Body of pancreas (tissue), 4 donors: ENCODE results near the gene CNIH2. TPM values are rescaled to one million over a fixed set of nuclear protein-coding genes. Genes with fewer than 3 reads are reported as not detected.
A peak's percentile ranks its signal among the peaks of the same experiment; 100 is the strongest.
"Not testable (repeated sequence)": the region's sequence is repeated elsewhere in the genome, so short reads cannot be mapped to it uniquely, and the experiment has no call there.

Experiments used
- ATAC-seq: fragments of 150-250 bp; one replicate; pipeline ENCODE4 v1.9.1; 2016
- DNase-seq, 4 donors: peaks; one replicate each; pipeline ENCODE4 v3.0.0-alpha.2; 2019
- H3K27ac ChIP-seq, 4 donors: fragments of 200-600 bp; sonication (generic); 1 replicate in 3 of 4; 2 replicates in 1 of 4; pipeline versions ENCODE4 v1.5.1 to v1.6.1; 2016 to 2019; ENCODE audit warnings: mild to moderate bottlenecking in 1 of 4, mixed read lengths in 1 of 4, moderate library complexity in 1 of 4
- H3K27me3 ChIP-seq, 2 donors: fragments of 200-600 bp; sonication (generic); one replicate each; pipeline ENCODE4 v1.6.0; 2016; ENCODE audit warnings: mild to moderate bottlenecking in 1 of 2
- H3K36me3 ChIP-seq, 2 donors: fragments of 200-600 bp; sonication (generic); replicated peaks in 1 of 2; 2 replicates each; pipeline ENCODE4 v1.5.1; 2016; ENCODE audit warnings: low read depth in 2 of 2; ENCODE audit not compliant: insufficient read depth in 1 of 2
- H3K4me1 ChIP-seq: fragments of 200-600 bp; sonication (generic); one replicate; pipeline ENCODE4 v1.6.0; 2016
- H3K4me3 ChIP-seq, 2 donors: fragments of 200-600 bp; sonication (generic); 1 replicate in 1 of 2; 2 replicates in 1 of 2; pipeline ENCODE4 v1.5.1; 2016 to 2019
- H3K9me3 ChIP-seq, 3 donors: fragments of 200-600 bp; sonication (generic); 1 replicate in 2 of 3; 2 replicates in 1 of 3; pipeline ENCODE4 v1.5.1; 2016
- POLR2A ChIP-seq, 3 donors: fragments of 450-650 bp; IDR thresholded peaks; one replicate each; pipeline ENCODE4 v1.6.1; 2016; ENCODE audit warnings: antibody characterized with exemption in 3 of 3, mild to moderate bottlenecking in 2 of 3
- WGBS, 2 donors: methylation state at CpG; one replicate each; pipeline ENCODE4 v1.1.5; 2017; 5-methylcytosine and 5-hydroxymethylcytosine counted together
- intact Hi-C: fragments of 100-400 bp; cut with DNase I; formaldehyde crosslinking; loops from one replicate; pipeline ENCODE4 v1.15.1; 2023
- total RNA-seq, 2 donors: library from RNA; depleted of rRNA; stranded (reverse); fragments of >200 nt; gene quantifications; one replicate each; pipeline ENCODE4 v1.1.0, GENCODE V29; 2016
- TF ChIP-seq, protein P1 (sequence below), 7 experiments: fragments of 450-650 bp in 4 of 7; fragments of 200-600 bp in 3 of 7; sonication (generic) in 3 of 7; IDR thresholded peaks; one replicate each; pipeline ENCODE4 v1.5.1; 2016 to 2019; ENCODE audit warnings: antibody characterized with exemption in 7 of 7

The CNIH2 gene
- total RNA-seq, 2 donors from 2014 or later, result 3.6 to 4.6 TPM

- no peak overlapping the region for H3K27ac ChIP-seq
- no peaks in the 10 kb centered on the region for H3K27me3 ChIP-seq
- WGBS, 2 donors, result 78% methylated on average over 7 of the region's 7 CpGs
- no peaks in the 10 kb centered on the region for H3K9me3 ChIP-seq
- ATAC-seq, result no peak
- no peak for DNase-seq
- intact Hi-C loops, result no loop called here
- no peak overlapping the region for H3K4me3 ChIP-seq
- H3K36me3 ChIP-seq, result no peaks in the 10 kb centered on the region
- no peak for TF ChIP-seq POLR2A (IDR thresholded peaks at IDR 0.05)
- TF ChIP-seq, protein P1, sequence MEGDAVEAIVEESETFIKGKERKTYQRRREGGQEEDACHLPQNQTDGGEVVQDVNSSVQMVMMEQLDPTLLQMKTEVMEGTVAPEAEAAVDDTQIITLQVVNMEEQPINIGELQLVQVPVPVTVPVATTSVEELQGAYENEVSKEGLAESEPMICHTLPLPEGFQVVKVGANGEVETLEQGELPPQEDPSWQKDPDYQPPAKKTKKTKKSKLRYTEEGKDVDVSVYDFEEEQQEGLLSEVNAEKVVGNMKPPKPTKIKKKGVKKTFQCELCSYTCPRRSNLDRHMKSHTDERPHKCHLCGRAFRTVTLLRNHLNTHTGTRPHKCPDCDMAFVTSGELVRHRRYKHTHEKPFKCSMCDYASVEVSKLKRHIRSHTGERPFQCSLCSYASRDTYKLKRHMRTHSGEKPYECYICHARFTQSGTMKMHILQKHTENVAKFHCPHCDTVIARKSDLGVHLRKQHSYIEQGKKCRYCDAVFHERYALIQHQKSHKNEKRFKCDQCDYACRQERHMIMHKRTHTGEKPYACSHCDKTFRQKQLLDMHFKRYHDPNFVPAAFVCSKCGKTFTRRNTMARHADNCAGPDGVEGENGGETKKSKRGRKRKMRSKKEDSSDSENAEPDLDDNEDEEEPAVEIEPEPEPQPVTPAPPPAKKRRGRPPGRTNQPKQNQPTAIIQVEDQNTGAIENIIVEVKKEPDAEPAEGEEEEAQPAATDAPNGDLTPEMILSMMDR (IDR thresholded peaks at IDR 0.05), result no peak
- H3K4me1 ChIP-seq, result peaks cover 2% of the 10 kb centered on the region
Measured at GRCh38 chr11:66251809-66252208, 26.2 kb upstream of the CNIH2 start.

DNA sequence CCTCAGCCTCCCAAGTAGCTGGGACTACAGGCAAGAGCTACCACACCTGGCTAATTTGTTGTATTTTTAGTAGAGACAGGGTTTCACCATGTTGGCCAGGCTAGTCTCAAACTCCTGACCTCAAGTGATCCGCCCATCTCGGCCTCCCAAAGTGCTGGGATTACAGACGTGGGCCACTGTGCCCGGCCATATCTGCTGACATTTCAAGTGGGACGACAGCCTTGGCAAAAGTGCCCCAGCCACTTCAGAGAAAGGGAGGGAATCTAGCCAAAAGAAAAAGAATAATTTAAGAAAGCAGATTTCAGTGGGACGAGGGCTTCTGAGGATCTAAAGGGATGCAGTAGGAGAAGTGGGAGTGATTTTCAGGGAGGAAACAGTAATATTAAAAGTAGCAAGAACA, 24.9 kb upstream of the CNIH2 start:
- H3K9me3 ChIP-seq, H3K36me3 ChIP-seq, intact Hi-C loops, H3K4me1 ChIP-seq, DNase-seq, H3K4me3 ChIP-seq, H3K27ac ChIP-seq, ATAC-seq, H3K27me3 ChIP-seq: not testable (repeated sequence)
- 61 to 63% methylated on average over 6 of the region's 6 CpGs for WGBS, 2 donors

- 0 to 3% methylated on average over 1 to 28 of the region's 28 CpGs for WGBS, 2 donors
- Histone ChIP-seq H3K9me3 (no peaks in the 10 kb centered on the region), H3K4me1 (peaks cover 14% of the 10 kb centered on the region), H3K36me3 (peaks cover 0 to 6% of the 10 kb centered on the region in 2 donors), H3K27me3 (no peaks in the 10 kb centered on the region), H3K4me3 (peak overlapping the region; percentile 89 to 100), H3K27ac (peak overlapping the region; percentile 13 to 73 (median 71))
- intact Hi-C loops, result no loop called here
- no peak for TF ChIP-seq POLR2A (IDR thresholded peaks at IDR 0.05)
- TF ChIP-seq, protein P1 (IDR thresholded peaks at IDR 0.05), result peak in 1 of 7 experiments; percentile 19
- ATAC-seq (peak; percentile 1), DNase-seq (no peak)
Measured at GRCh38 chr11:66258473-66258893, 19.5 kb upstream of the CNIH2 start.

- ATAC-seq (no peak), DNase-seq (no peak)
- Histone ChIP-seq H3K4me1 (peaks cover 14% of the 10 kb centered on the region), H3K27ac (no peak overlapping the region), H3K27me3 (no peaks in the 10 kb centered on the region), H3K36me3 (peaks cover 0 to 6% of the 10 kb centered on the region in 2 donors), H3K4me3 (no peak overlapping the region), H3K9me3 (no peaks in the 10 kb centered on the region)
- WGBS, 2 donors, result 96% methylated on average over 2 of the region's 2 CpGs
- intact Hi-C loops, result no loop called here
- TF ChIP-seq POLR2A (IDR thresholded peaks at IDR 0.05), result no peak
- TF ChIP-seq, protein P1 (IDR thresholded peaks at IDR 0.05), result no peak
Measured at GRCh38 chr11:66259225-66259624, 18.8 kb upstream of the CNIH2 start.

- H3K9me3 ChIP-seq, result no peaks in the 10 kb centered on the region
- H3K4me3 ChIP-seq, result no peak overlapping the region
- no peaks in the 10 kb centered on the region for H3K27me3 ChIP-seq
- 88 to 95% methylated on average over 4 of the region's 4 CpGs for WGBS, 2 donors
- peaks cover 14% of the 10 kb centered on the region for H3K4me1 ChIP-seq
- ATAC-seq, result no peak
- TF ChIP-seq POLR2A (IDR thresholded peaks at IDR 0.05), result no peak
- TF ChIP-seq, protein P1 (IDR thresholded peaks at IDR 0.05), result no peak
- intact Hi-C loops, result loop anchor here (5.0 kb wide), 1 partner anchor 38 kb away; no protein-coding TSS in a partner anchor
- H3K27ac ChIP-seq, result no peak overlapping the region
- peaks cover 0 to 7% of the 10 kb centered on the region in 2 donors for H3K36me3 ChIP-seq
- DNase-seq, result no peak
Measured at GRCh38 chr11:66259956-66260355, 18.0 kb upstream of the CNIH2 start.
